Globus pallidus (tissue), 1 donor: ENCODE results near the gene CMIP.

ENCODE experiments used
- DNase-seq: peaks from one replicate; pipeline ENCODE4 v3.0.0-alpha.2; 2015; ENCODE audit warnings: low spot score

Gene CMIP

GRCh38 chr16:81480606-81481206 lies 36.1 kb downstream of the CMIP start:
- DNase-seq: no peak

- DNase-seq: peak; percentile 60
Observed at GRCh38 chr16:81481207-81481821, 36.7 kb downstream of the CMIP start.

- DNase-seq: no peak
Observed at GRCh38 chr16:81482329-81483063, 37.9 kb downstream of the CMIP start.

- no peak for DNase-seq
Observed at GRCh38 chr16:81483064-81483969, 38.7 kb downstream of the CMIP start.

- no peak for DNase-seq
Observed at GRCh38 chr16:81483970-81484595, 39.5 kb downstream of the CMIP start.

- no peak for DNase-seq
Observed at GRCh38 chr16:81484908-81485624, 40.5 kb downstream of the CMIP start.

GRCh38 chr16:81485824-81486539 lies 41.4 kb downstream of the CMIP start:
- DNase-seq: no peak

- no peak for DNase-seq
Observed at GRCh38 chr16:81486540-81487061, 42.0 kb downstream of the CMIP start.

GRCh38 chr16:81487301-81487720 lies 42.7 kb downstream of the CMIP start:
- DNase-seq: no peak

- DNase-seq: no peak
Observed at GRCh38 chr16:81488687-81489411, 44.2 kb downstream of the CMIP start.

GRCh38 chr16:81489547-81490267 lies 45.1 kb downstream of the CMIP start:
- no peak for DNase-seq

- no peak for DNase-seq
Observed at GRCh38 chr16:81491541-81492188, 47.1 kb downstream of the CMIP start.

GRCh38 chr16:81492311-81492761 lies 47.7 kb downstream of the CMIP start:
- DNase-seq: no peak

GRCh38 chr16:81492965-81493754 lies 48.6 kb downstream of the CMIP start:
- DNase-seq: no peak

GRCh38 chr16:81493755-81494433 lies 49.3 kb downstream of the CMIP start:
- DNase-seq: no peak

- no peak for DNase-seq
Observed at GRCh38 chr16:81494434-81494806, 49.8 kb downstream of the CMIP start.

- no peak for DNase-seq
Observed at GRCh38 chr16:81494888-81495287, 50.3 kb downstream of the CMIP start.
